ENCODE data around the gene ZNF57. TPM values are rescaled to one million over a fixed set of nuclear protein-coding genes. Genes with fewer than 3 reads are reported as not detected.

The ZNF57 gene
- total and polyA plus RNA-seq, 2 of the 13 experiments (the other 11 are each of a cell fraction or from before 2014, with no cell fraction given) = 6.6 to 17.5 TPM

- TF ChIP-seq KIAA2018 (CRISPR knock-in tag; IDR thresholded peaks at IDR 0.05; ENCODE audit: borderline replicate concordance) = no peak
- TF ChIP-seq PLRG1 (conservative IDR thresholded peaks at IDR 0.05) = no peak
- TF ChIP-seq KDM4B (CRISPR knock-in tag; IDR thresholded peaks at IDR 0.05) = no peak
- no peak for TF ChIP-seq RFXANK (CRISPR knock-in tag; IDR thresholded peaks at IDR 0.05)
- no peak for TF ChIP-seq TRAFD1 (CRISPR knock-in tag; IDR thresholded peaks at IDR 0.05; ENCODE audit: borderline replicate concordance)
- TF ChIP-seq ARID4A (CRISPR knock-in tag; IDR thresholded peaks at IDR 0.05; ENCODE audit: borderline replicate concordance) = no peak
- TF ChIP-seq ZNF280D (CRISPR knock-in tag; IDR thresholded peaks at IDR 0.05) = no peak
- TF ChIP-seq ZNF746 (CRISPR knock-in tag; IDR thresholded peaks at IDR 0.05) = no peak
- no peak for TF ChIP-seq MAFK (conservative IDR thresholded peaks at IDR 0.05 in 1 of 2, IDR thresholded peaks at IDR 0.05 in 1 of 2; ENCODE audit: low read length in 2 of 2)
These were observed 61.4 kb downstream of the ZNF57 start (continued) for GRCh38 chr19:2962018-2962670.
